Measurements from ENCODE around the gene RIMS3. TPM values are rescaled to one million over a fixed set of nuclear protein-coding genes. Genes with fewer than 3 reads are reported as not detected.

Gene RIMS3
- total RNA-seq, 1 donor: 6.2 TPM

- Histone ChIP-seq H3K9me3 (ENCODE audit: low read depth, low read length) (no peaks in the 10 kb centered on the region), H3K4me1 (ENCODE audit: insufficient read depth, low read length) (no peaks in the 10 kb centered on the region), H3K4me2 (ENCODE audit: insufficient read depth, low read length) (no peak overlapping the region), H3K27ac (ENCODE audit: low read depth, low read length) (no peak overlapping the region), H3K27me3 (ENCODE audit: insufficient read depth, low read length) (peaks cover 4% of the 10 kb centered on the region), H4K20me1 (ENCODE audit: insufficient read depth, low read length) (no peaks in the 10 kb centered on the region), H3K79me2 (ENCODE audit: insufficient read depth, low read length) (no peaks in the 10 kb centered on the region), H3K36me3 (ENCODE audit: insufficient read depth, low read length) (no peaks in the 10 kb centered on the region), H3K4me3 (ENCODE audit: insufficient read depth, low read length) (no peak overlapping the region), H2AFZ (ENCODE audit: low read length) (no peak overlapping the region)
- no peak for DNase-seq (ENCODE audit: insufficient read length, low spot score, missing footprints)
- no peak for TF ChIP-seq CTCF (IDR thresholded peaks at IDR 0.05; ENCODE audit: extremely low read depth, low read depth, low read length)
These were observed 59.3 kb downstream of the RIMS3 start for GRCh38 chr1:40606194-40606593.

GRCh38 chr1:40599926-40600325 is 65.6 kb downstream of the RIMS3 start:
- Histone ChIP-seq H3K4me2 (ENCODE audit: insufficient read depth, low read length) (no peak overlapping the region), H2AFZ (ENCODE audit: low read length) (no peak overlapping the region), H3K4me1 (ENCODE audit: insufficient read depth, low read length) (no peaks in the 10 kb centered on the region), H3K79me2 (ENCODE audit: insufficient read depth, low read length) (no peaks in the 10 kb centered on the region), H3K9me3 (ENCODE audit: low read depth, low read length) (no peaks in the 10 kb centered on the region), H3K36me3 (ENCODE audit: insufficient read depth, low read length) (no peaks in the 10 kb centered on the region), H4K20me1 (ENCODE audit: insufficient read depth, low read length) (no peaks in the 10 kb centered on the region), H3K4me3 (ENCODE audit: insufficient read depth, low read length) (no peak overlapping the region), H3K27ac (ENCODE audit: low read depth, low read length) (no peak overlapping the region), H3K27me3 (ENCODE audit: insufficient read depth, low read length) (peaks cover 14% of the 10 kb centered on the region)
- no peak for DNase-seq (ENCODE audit: insufficient read length, low spot score, missing footprints)
- no peak for TF ChIP-seq CTCF (IDR thresholded peaks at IDR 0.05; ENCODE audit: extremely low read depth, low read depth, low read length)

GRCh38 chr1:40595623-40596022 is 69.9 kb downstream of the RIMS3 start:
- no peak for TF ChIP-seq CTCF (IDR thresholded peaks at IDR 0.05; ENCODE audit: extremely low read depth, low read depth, low read length)
- Histone ChIP-seq H3K4me2 (ENCODE audit: insufficient read depth, low read length) (no peak overlapping the region), H3K36me3 (ENCODE audit: insufficient read depth, low read length) (no peaks in the 10 kb centered on the region), H3K79me2 (ENCODE audit: insufficient read depth, low read length) (no peaks in the 10 kb centered on the region), H3K4me1 (ENCODE audit: insufficient read depth, low read length) (no peaks in the 10 kb centered on the region), H3K9me3 (ENCODE audit: low read depth, low read length) (no peaks in the 10 kb centered on the region), H2AFZ (ENCODE audit: low read length) (no peak overlapping the region), H4K20me1 (ENCODE audit: insufficient read depth, low read length) (no peaks in the 10 kb centered on the region), H3K27me3 (ENCODE audit: insufficient read depth, low read length) (peaks cover 10% of the 10 kb centered on the region), H3K4me3 (ENCODE audit: insufficient read depth, low read length) (no peak overlapping the region), H3K27ac (ENCODE audit: low read depth, low read length) (no peak overlapping the region)
- no peak for DNase-seq (ENCODE audit: insufficient read length, low spot score, missing footprints)

- Histone ChIP-seq H4K20me1 (ENCODE audit: insufficient read depth, low read length) (no peaks in the 10 kb centered on the region), H3K27me3 (ENCODE audit: insufficient read depth, low read length) (peaks cover 4% of the 10 kb centered on the region), H3K4me2 (ENCODE audit: insufficient read depth, low read length) (no peak overlapping the region), H3K9me3 (ENCODE audit: low read depth, low read length) (no peaks in the 10 kb centered on the region), H3K79me2 (ENCODE audit: insufficient read depth, low read length) (no peaks in the 10 kb centered on the region), H3K4me3 (ENCODE audit: insufficient read depth, low read length) (no peak overlapping the region), H3K36me3 (ENCODE audit: insufficient read depth, low read length) (no peaks in the 10 kb centered on the region), H3K4me1 (ENCODE audit: insufficient read depth, low read length) (no peaks in the 10 kb centered on the region), H3K27ac (ENCODE audit: low read depth, low read length) (no peak overlapping the region), H2AFZ (ENCODE audit: low read length) (no peak overlapping the region)
- no peak for DNase-seq (ENCODE audit: insufficient read length, low spot score, missing footprints)
- no peak for TF ChIP-seq CTCF (IDR thresholded peaks at IDR 0.05; ENCODE audit: extremely low read depth, low read depth, low read length)
These were observed 71.3 kb downstream of the RIMS3 start for GRCh38 chr1:40594187-40594531.
